K562 (cell line): ENCODE measurements around the gene ABHD16A. TPM values are rescaled to one million over a fixed set of nuclear protein-coding genes. Genes with fewer than 3 reads are reported as not detected.

Experiments
- BRD4 ChIP-seq: fragments of 200-600 bp; sonication (generic); IDR thresholded peaks from 2 replicates; pipeline ENCODE4 v1.6.1; 2017; ENCODE audit warnings: inconsistent platforms
- BRF1 ChIP-seq: IDR thresholded peaks from 3 replicates; pipeline ENCODE4 v1.6.1; 2011; ENCODE audit warnings: borderline replicate concordance, mild to moderate bottlenecking; ENCODE audit not compliant: insufficient read length; ENCODE audit errors: extremely low read depth
- CBX2 ChIP-seq: fragments of 200-600 bp; sonication (generic); IDR thresholded peaks from one replicate; pipeline ENCODE4 v1.6.1; 2012; ENCODE audit warnings: mild to moderate bottlenecking, low read length, inconsistent platforms; ENCODE audit not compliant: insufficient read depth, poor library complexity, severe bottlenecking
- E2F3 ChIP-seq: fragments of 250-450 bp; sonication (Bioruptor Pico); IDR thresholded peaks from 2 replicates; pipeline ENCODE4 v1.4.0; 2020; ENCODE audit warnings: mild to moderate bottlenecking
- ETS2 ChIP-seq: IDR thresholded peaks from 2 replicates; pipeline ENCODE4 v1.6.1; 2016; ENCODE audit warnings: borderline replicate concordance, missing genetic modification characterization, mild to moderate bottlenecking, moderate library complexity, missing compliant biosample characterization; ENCODE audit not compliant: poor library complexity, severe bottlenecking
- GABPB1 ChIP-seq: sonication (generic); formaldehyde crosslinking; IDR thresholded peaks from 2 replicates; pipeline ENCODE4 v1.8.0; 2022; ENCODE audit warnings: mild to moderate bottlenecking, missing genetic modification reagents
- KLF1 ChIP-seq: fragments of 450-650 bp; IDR thresholded peaks from 2 replicates; pipeline ENCODE4 v1.6.1; 2016; ENCODE audit warnings: missing genetic modification characterization, missing compliant biosample characterization
- NCOA4 ChIP-seq: fragments of 450-650 bp; IDR thresholded peaks from 2 replicates; pipeline ENCODE4 v1.6.1; 2018; ENCODE audit warnings: mild to moderate bottlenecking; ENCODE audit not compliant: partially characterized antibody
- POLR2A ChIP-seq: fragments of 450-650 bp; conservative IDR thresholded peaks from 2 replicates; pipeline ENCODE4 v1.6.1; 2016
- RBFOX2 ChIP-seq: fragments of 200-400 bp; formaldehyde crosslinking; IDR thresholded peaks from 2 replicates; pipeline ENCODE4 v1.6.1; 2017; ENCODE audit warnings: low read depth, mild to moderate bottlenecking, low read length, moderate library complexity
- SOX6 ChIP-seq: fragments of 450-650 bp; IDR thresholded peaks from 2 replicates; pipeline ENCODE4 v1.6.1; 2014; ENCODE audit warnings: mild to moderate bottlenecking
- SP1 ChIP-seq: sonication (generic); formaldehyde crosslinking; IDR thresholded peaks from 2 replicates; pipeline ENCODE4 v1.8.1; 2022; ENCODE audit warnings: mild to moderate bottlenecking, missing genetic modification reagents
- SREBF2 ChIP-seq: sonication (generic); formaldehyde crosslinking; IDR thresholded peaks from 2 replicates; pipeline ENCODE4 v1.4.0; 2020; ENCODE audit warnings: mild to moderate bottlenecking, missing genetic modification reagents
- TGIF2 ChIP-seq: sonication (generic); formaldehyde crosslinking; IDR thresholded peaks from 2 replicates; pipeline ENCODE4 v1.8.1; 2022; ENCODE audit warnings: mild to moderate bottlenecking, missing genetic modification reagents, moderate library complexity
- ZC3H4 ChIP-seq: sonication (generic); formaldehyde crosslinking; IDR thresholded peaks from 2 replicates; pipeline ENCODE4 v1.9.0; 2021; ENCODE audit warnings: missing genetic modification reagents, borderline replicate concordance
- ZNF445 ChIP-seq: fragments of 250-450 bp; sonication (Bioruptor Pico); IDR thresholded peaks from 2 replicates; pipeline ENCODE4 v1.4.0; 2020; ENCODE audit warnings: low read depth, mild to moderate bottlenecking, moderate library complexity
- ZNF668 ChIP-seq: fragments of 250-450 bp; sonication (Bioruptor Pico); IDR thresholded peaks from 2 replicates; pipeline ENCODE4 v1.8.0; 2022; ENCODE audit warnings: mild to moderate bottlenecking, inconsistent platforms
- ZNF77 ChIP-seq: fragments of 250-450 bp; sonication (Bioruptor Pico); IDR thresholded peaks from 2 replicates; pipeline ENCODE4 v1.5.0; 2020
- ZNF785 ChIP-seq: fragments of 250-450 bp; sonication (Bioruptor Pico); IDR thresholded peaks from 2 replicates; pipeline ENCODE4 v1.4.0; 2020; ENCODE audit warnings: mild to moderate bottlenecking
- polyA plus RNA-seq, 8 experiments: library from polyadenylated mRNA; depleted of rRNA in 4 of 8; stranded (reverse) in 5 of 8; unstranded in 3 of 8; fragments of >200 nt; fragmentation: Nextera tagmentation in 2 of 8; fragmentation: Illumina TruSeq in 1 of 8; extraction: Ambion mirVana in 2 of 8; extraction: Trizol in 1 of 8; gene quantifications; 2 replicates each; pipeline versions ENCODE4 v1.2.1 to v1.2.3, GENCODE V29; 2011 to 2014; ENCODE audit warnings: inconsistent platforms in 1 of 8, missing spikeins in 1 of 8
- total RNA-seq, 7 experiments: library from RNA; depleted of rRNA in 6 of 7; stranded (reverse); fragments of >200 nt in 6 of 7; fragmentation: Illumina TruSeq in 2 of 7; extraction: Trizol in 2 of 7; gene quantifications; 2 replicates each; pipeline versions ENCODE4 v1.2.1 to v1.2.3, GENCODE V29; 2011 to 2021; ENCODE audit warnings: low replicate concordance in 1 of 7
- TF ChIP-seq, protein P1 (sequence below): fragments of 200-400 bp; formaldehyde crosslinking; IDR thresholded peaks from 2 replicates; pipeline ENCODE4 v1.6.1; 2017; ENCODE audit warnings: mild to moderate bottlenecking, low read depth, low read length, moderate library complexity
- TF ChIP-seq, protein P2 (sequence below): sonication (generic); formaldehyde crosslinking; IDR thresholded peaks from 2 replicates; pipeline ENCODE4 v1.8.0; 2022; ENCODE audit warnings: missing genetic modification reagents, mild to moderate bottlenecking, moderate library complexity, borderline replicate concordance
- TF ChIP-seq, protein P3 (sequence below): fragments of 250-450 bp; sonication (Bioruptor Pico); IDR thresholded peaks from 2 replicates; pipeline ENCODE4 v1.8.0; 2022; ENCODE audit warnings: inconsistent platforms

ABHD16A gene
- total and polyA plus RNA-seq, 9 of the 15 experiments (the other 6 are each of a cell fraction or from before 2014, with no cell fraction given) = 25.8 to 120 (median 81.6) TPM

DNA sequence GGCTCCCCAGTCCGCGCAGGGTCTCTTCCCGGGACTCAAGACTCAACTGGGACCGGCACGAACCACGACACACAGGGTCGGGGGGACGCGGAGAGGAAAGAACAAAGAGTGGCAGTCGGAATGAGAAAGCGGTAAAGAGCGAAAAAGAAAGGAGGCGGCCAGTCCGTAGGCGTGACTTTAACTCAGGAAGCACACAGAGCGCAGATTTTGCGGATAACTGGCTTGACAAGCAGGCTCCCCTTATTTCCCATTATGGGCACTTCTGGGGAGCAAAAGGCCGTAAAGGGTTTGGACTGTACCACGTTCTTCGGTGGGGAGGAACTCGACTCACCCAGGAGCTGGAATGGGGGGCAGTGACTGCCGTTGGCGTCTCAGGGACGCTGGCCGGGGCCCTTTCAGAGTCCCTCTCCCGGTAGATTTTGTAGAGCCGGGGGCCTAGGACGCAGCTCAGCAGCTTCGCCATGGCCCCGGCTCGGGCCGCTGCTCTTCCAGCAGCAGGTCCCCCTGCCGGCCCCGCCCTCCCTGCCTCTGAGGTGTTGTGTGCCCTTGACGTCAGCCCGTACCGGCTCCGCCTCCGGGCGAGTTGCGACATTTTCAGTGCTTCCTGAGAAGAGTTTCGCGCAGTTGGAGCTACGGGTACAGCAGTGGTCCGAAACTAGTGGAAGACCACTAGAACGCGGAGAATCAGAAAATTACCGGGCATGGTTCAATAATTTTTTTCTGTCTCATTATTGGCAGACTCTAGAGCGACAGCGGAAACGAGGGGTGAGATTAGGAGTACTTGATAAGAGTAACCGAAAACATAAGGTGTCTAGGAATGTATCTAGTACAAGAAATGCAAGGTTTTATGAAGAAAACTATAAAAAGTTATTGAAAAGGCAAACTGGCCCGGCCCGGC is at the start of gene ABHD16A (continued):
- TF ChIP-seq ZNF668 (CRISPR knock-in tag) (peak; percentile 69; the same call in 1 of the 2 replicates), NCOA4 (peak; percentile 47), ETS2 (tag) (no peak), BRD4 (peak; percentile 89), GABPB1 (CRISPR knock-in tag) (peak; percentile 81), ZNF445 (no peak; the same call in 1 of the 2 replicates), ZC3H4 (peak; percentile 80; the same call in 1 of the 2 replicates), KLF1 (tag) (0 out of 2 replicates have a peak, but pooled peaks have one; percentile 11), SP1 (CRISPR knock-in tag) (peak; percentile 96), ZNF77 (no peak), TGIF2 (no peak), ZNF785 (CRISPR knock-in tag) (no peak), RBFOX2 (peak; percentile 96), SOX6 (peak; percentile 52; the same call in 1 of the 2 replicates), BRF1 (no peak), E2F3 (CRISPR knock-in tag) (no peak), CBX2 (no peak), SREBF2 (peak; percentile 96), POLR2A (peak; percentile 98)
- TF ChIP-seq, protein P1, sequence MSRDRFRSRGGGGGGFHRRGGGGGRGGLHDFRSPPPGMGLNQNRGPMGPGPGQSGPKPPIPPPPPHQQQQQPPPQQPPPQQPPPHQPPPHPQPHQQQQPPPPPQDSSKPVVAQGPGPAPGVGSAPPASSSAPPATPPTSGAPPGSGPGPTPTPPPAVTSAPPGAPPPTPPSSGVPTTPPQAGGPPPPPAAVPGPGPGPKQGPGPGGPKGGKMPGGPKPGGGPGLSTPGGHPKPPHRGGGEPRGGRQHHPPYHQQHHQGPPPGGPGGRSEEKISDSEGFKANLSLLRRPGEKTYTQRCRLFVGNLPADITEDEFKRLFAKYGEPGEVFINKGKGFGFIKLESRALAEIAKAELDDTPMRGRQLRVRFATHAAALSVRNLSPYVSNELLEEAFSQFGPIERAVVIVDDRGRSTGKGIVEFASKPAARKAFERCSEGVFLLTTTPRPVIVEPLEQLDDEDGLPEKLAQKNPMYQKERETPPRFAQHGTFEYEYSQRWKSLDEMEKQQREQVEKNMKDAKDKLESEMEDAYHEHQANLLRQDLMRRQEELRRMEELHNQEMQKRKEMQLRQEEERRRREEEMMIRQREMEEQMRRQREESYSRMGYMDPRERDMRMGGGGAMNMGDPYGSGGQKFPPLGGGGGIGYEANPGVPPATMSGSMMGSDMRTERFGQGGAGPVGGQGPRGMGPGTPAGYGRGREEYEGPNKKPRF = no peak
- TF ChIP-seq, protein P2, sequence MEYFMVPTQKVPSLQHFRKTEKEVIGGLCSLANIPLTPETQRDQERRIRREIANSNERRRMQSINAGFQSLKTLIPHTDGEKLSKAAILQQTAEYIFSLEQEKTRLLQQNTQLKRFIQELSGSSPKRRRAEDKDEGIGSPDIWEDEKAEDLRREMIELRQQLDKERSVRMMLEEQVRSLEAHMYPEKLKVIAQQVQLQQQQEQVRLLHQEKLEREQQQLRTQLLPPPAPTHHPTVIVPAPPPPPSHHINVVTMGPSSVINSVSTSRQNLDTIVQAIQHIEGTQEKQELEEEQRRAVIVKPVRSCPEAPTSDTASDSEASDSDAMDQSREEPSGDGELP (CRISPR knock-in tag) = peak; percentile 85
- TF ChIP-seq, protein P3, sequence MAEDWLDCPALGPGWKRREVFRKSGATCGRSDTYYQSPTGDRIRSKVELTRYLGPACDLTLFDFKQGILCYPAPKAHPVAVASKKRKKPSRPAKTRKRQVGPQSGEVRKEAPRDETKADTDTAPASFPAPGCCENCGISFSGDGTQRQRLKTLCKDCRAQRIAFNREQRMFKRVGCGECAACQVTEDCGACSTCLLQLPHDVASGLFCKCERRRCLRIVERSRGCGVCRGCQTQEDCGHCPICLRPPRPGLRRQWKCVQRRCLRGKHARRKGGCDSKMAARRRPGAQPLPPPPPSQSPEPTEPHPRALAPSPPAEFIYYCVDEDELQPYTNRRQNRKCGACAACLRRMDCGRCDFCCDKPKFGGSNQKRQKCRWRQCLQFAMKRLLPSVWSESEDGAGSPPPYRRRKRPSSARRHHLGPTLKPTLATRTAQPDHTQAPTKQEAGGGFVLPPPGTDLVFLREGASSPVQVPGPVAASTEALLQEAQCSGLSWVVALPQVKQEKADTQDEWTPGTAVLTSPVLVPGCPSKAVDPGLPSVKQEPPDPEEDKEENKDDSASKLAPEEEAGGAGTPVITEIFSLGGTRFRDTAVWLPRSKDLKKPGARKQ (CRISPR knock-in tag) = no peak
